Neutrophil (primary cell): Measurements from ENCODE around the gene GRIN2D.
A peak's percentile ranks its signal among the peaks of the same experiment; 100 is the strongest.
"Not testable (repeated sequence)": the region's sequence is repeated elsewhere in the genome, so short reads cannot be mapped to it uniquely, and the experiment has no call there.

Source experiments
- H3K27ac ChIP-seq: fragments of 200-600 bp; sonication (generic); 2 replicates; pipeline ENCODE4 v1.5.1; 2016; ENCODE audit warnings: mild to moderate bottlenecking, moderate library complexity
- H3K27me3 ChIP-seq: fragments of 200-600 bp; sonication (generic); 2 replicates; pipeline ENCODE4 v1.6.0; 2016; ENCODE audit warnings: mild to moderate bottlenecking
- H3K36me3 ChIP-seq: fragments of 200-600 bp; sonication (generic); 2 replicates; pipeline ENCODE4 v1.5.1; 2017
- H3K4me1 ChIP-seq, 2 experiments: fragments of 200-600 bp in 1 of 2; sonication (generic) in 1 of 2; 1 replicate in 1 of 2; 2 replicates in 1 of 2; pipeline versions ENCODE4 v1.5.1 to v1.6.1; 2013 to 2016; ENCODE audit warnings: low read depth in 1 of 2, low read length in 1 of 2, mild to moderate bottlenecking in 1 of 2, moderate library complexity in 1 of 2; ENCODE audit not compliant: control insufficient read depth in 1 of 2, insufficient read depth in 1 of 2
- H3K4me3 ChIP-seq, 2 experiments: fragments of 200-600 bp in 1 of 2; sonication (generic) in 1 of 2; 1 replicate in 1 of 2; 2 replicates in 1 of 2; pipeline ENCODE4 v1.5.1; 2013 to 2016; ENCODE audit warnings: low read depth in 1 of 2, low read length in 1 of 2, mild to moderate bottlenecking in 1 of 2, moderate library complexity in 1 of 2
- H3K9me3 ChIP-seq: fragments of 200-600 bp; sonication (generic); 2 replicates; pipeline ENCODE4 v1.5.1; 2016
- TF ChIP-seq, protein P1 (sequence below): fragments of 200-600 bp; sonication (generic); IDR thresholded peaks from 2 replicates; pipeline ENCODE4 v1.5.1; 2016; ENCODE audit warnings: antibody characterized with exemption

GRIN2D gene

GRCh38 chr19:48390188-48391099, 3.0 kb upstream of the GRIN2D start:
- Histone ChIP-seq H3K36me3 (peaks cover 26% of the 10 kb centered on the region), H3K27me3 (peaks cover 40% of the 10 kb centered on the region), H3K9me3 (no peaks in the 10 kb centered on the region), H3K4me3 (peak overlapping the region; percentile 68 to 85), H3K4me1 (peaks cover 11 to 18% of the 10 kb centered on the region in 2 experiments), H3K27ac (peak overlapping the region; percentile 58)
- TF ChIP-seq, protein P1, sequence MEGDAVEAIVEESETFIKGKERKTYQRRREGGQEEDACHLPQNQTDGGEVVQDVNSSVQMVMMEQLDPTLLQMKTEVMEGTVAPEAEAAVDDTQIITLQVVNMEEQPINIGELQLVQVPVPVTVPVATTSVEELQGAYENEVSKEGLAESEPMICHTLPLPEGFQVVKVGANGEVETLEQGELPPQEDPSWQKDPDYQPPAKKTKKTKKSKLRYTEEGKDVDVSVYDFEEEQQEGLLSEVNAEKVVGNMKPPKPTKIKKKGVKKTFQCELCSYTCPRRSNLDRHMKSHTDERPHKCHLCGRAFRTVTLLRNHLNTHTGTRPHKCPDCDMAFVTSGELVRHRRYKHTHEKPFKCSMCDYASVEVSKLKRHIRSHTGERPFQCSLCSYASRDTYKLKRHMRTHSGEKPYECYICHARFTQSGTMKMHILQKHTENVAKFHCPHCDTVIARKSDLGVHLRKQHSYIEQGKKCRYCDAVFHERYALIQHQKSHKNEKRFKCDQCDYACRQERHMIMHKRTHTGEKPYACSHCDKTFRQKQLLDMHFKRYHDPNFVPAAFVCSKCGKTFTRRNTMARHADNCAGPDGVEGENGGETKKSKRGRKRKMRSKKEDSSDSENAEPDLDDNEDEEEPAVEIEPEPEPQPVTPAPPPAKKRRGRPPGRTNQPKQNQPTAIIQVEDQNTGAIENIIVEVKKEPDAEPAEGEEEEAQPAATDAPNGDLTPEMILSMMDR, result peak; percentile 25

GRCh38 chr19:48391100-48392005, 2.1 kb upstream of the GRIN2D start, which contains the start of gene KDELR1:
Gene KDELR1 (minus strand): TSS chr19:48391551. CDS start chr19:48391358, 193 bp downstream.
- peak within 1 kb of the TSS; percentile 68 to 85 for H3K4me3 ChIP-seq
- TF ChIP-seq, protein P1, result peak; percentile 59

GRCh38 chr19:48392006-48392344, 1.5 kb upstream of the GRIN2D start:
- not testable (repeated sequence) for H3K4me3 ChIP-seq, H3K27ac ChIP-seq, H3K9me3 ChIP-seq
- Histone ChIP-seq H3K27me3 (peaks cover 56% of the 10 kb centered on the region), H3K36me3 (peaks cover 18% of the 10 kb centered on the region), H3K4me1 (peaks cover 11 to 18% of the 10 kb centered on the region in 2 experiments)

More at GRCh38 chr19:48391100-48392005, 2.1 kb upstream of the GRIN2D start, which contains the start of gene KDELR1:
- Histone ChIP-seq H3K4me1 (peaks cover 11 to 18% of the 10 kb centered on the region in 2 experiments), H3K27ac (peak within 1 kb of the TSS; percentile 58), H3K9me3 (no peaks in the 10 kb centered on the region), H3K27me3 (peaks cover 49% of the 10 kb centered on the region), H3K36me3 (peaks cover 19% of the 10 kb centered on the region)

DNA sequence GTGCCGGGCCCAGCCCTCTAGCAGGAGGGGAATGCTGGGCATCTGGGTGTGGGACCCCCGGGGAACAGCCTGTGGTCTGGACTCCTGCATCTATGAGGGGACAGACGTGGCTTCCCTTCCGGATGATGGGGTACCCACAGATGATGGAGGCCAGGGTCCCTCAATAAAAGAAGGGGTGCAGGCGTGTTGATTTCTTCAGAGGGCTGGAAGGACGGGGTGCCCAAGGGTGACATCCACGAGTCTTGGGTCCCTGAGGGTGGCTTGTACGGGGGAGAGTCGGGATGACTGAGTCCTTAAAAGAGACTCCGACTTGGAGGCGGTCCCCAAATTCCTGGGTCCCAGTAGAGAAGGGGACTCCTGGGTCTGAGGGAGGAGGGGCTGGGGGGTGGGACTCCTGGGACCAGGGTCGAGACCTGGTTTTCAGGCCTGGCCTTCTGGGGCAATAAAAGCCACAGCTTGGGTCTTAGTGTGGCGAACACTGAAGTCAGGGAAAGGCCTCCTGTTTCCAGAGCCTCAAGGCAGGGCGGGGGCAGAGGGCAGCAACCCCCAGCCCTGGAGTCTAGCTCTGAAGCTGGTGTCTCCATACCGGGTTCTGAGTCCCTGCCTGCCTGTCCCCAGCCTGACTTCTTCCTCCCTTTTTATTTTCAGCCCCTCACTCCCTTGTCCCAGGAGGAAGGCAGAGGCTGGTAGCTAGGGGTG, 459 bp upstream of the GRIN2D start:
- H3K27me3 ChIP-seq, result peaks cover 66% of the 10 kb centered on the region
- TF ChIP-seq, protein P1, result no peak
- peaks cover 22 to 27% of the 10 kb centered on the region in 2 experiments for H3K4me1 ChIP-seq
- H3K9me3 ChIP-seq, result no peaks in the 10 kb centered on the region
- H3K4me3 ChIP-seq, result no peak overlapping the region
- peaks cover 10% of the 10 kb centered on the region for H3K36me3 ChIP-seq
- no peak overlapping the region for H3K27ac ChIP-seq

GRCh38 chr19:48394331-48395169, 1.1 kb downstream of the GRIN2D start:
- Histone ChIP-seq H3K4me1 (peaks cover 24 to 32% of the 10 kb centered on the region in 2 experiments), H3K27me3 (peaks cover 81% of the 10 kb centered on the region)

More at GRCh38 chr19:48394331-48395169, 1.1 kb downstream of the GRIN2D start:
- Histone ChIP-seq H3K4me3 (no peak overlapping the region), H3K27ac (no peak overlapping the region), H3K9me3 (no peaks in the 10 kb centered on the region), H3K36me3 (no peaks in the 10 kb centered on the region)
- TF ChIP-seq, protein P1, result no peak
